Ammon's horn (tissue), 1 donor: Measurements from ENCODE around the gene RPS6KA2.
A peak's percentile ranks its signal among the peaks of the same experiment; 100 is the strongest.

ENCODE experiments used
- DNase-seq: peaks from one replicate; pipeline ENCODE4 v3.0.0-alpha.2; 2016; ENCODE audit warnings: low spot score

RPS6KA2 gene

GRCh38 chr6:166572370-166573261, 54.4 kb downstream of the RPS6KA2 start:
- no peak for DNase-seq

DNA sequence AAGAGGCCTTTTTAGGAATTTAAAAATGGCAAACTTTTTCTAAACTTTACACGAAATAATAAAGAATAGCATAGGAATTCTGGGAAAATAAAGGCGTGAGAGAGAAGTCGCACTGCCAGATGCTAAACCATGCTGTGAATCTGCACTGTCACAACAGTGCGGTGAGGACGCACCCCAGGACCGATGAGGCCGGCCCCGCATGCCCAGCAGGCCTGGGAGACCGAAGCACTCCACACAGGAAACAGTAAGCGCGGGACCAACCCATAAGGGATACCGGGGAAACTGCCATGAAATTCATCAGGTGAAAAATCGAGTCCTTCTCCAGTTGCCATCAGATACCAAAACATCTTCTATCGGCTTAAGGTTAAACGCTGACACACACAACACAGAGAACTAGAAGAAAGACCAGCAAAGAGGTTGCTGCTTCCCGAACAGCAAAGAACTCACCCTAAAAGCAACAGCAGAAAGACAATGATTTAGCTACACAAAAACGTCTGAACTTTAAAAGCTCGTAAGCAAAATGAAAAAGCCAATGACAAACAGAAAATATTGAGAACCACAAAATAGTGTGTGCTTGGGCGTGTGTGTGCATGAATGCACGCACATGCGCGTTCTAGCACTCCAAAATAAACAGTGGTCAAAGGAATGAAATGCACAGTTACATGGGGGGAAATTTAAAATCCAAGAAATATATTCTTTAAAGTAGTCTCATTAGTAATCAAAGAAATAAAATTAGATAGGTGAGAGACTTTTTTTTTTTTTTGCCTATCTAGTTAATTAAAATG, 55.9 kb downstream of the RPS6KA2 start:
- no peak for DNase-seq

DNA sequence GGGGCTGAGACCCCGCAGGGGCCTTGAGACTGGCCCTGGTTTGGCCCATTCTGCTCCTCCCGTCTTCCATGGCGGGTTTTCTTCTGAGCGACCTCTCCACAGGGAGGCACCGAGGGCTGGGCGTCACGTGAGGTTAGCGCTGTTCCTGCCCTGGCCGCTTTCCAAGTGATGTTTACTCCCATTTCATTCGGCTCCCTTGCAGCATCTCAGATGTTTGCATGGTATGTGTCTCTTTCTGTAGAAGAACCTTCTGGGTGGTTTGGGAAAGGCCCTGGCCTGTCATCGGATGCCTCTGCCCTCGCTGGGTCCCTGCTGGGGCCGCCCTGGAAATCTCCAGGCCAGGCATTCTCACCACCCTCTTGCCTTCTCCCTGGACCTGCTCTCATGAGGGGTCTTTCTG, 57.8 kb downstream of the RPS6KA2 start:
- DNase-seq, result no peak

DNA sequence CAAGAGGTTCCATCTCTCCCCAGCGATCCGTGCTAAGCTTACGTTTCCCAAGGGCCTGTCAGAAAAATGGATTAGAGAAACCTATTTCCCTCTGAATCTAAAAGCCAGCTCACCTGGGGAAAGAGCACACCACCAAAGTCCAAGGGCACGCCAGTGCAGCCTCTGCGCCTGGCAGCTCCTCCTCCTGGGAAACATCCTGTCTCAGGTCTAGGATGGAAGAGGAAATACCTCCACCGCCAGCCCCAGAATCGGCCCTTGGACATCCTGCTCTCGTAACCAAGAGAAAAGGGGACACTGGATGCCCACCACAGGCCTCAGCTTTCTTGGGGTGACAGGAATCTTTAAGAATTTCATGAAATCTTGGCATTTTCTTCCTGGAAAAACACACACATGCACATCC, 59.2 kb downstream of the RPS6KA2 start:
- DNase-seq, result no peak

DNA sequence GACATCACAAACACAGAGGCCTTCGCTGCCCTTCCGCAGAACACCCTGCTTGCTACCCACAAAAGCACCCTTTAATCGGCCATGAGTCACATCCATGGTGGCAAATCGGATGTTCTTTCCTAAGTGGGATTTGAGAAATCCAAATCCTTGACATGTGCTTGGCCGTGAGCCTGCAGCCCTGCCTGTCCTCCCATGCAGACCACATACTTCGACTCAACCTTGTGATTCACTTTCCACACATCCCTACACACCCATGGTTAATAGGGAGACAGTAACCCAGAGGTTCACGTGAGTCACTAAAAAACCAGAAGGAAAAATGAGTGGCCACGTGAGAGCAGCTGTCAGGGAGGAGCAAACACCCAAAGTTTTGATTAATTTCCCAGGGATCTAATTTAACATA, 59.9 kb downstream of the RPS6KA2 start:
- no peak for DNase-seq

DNA sequence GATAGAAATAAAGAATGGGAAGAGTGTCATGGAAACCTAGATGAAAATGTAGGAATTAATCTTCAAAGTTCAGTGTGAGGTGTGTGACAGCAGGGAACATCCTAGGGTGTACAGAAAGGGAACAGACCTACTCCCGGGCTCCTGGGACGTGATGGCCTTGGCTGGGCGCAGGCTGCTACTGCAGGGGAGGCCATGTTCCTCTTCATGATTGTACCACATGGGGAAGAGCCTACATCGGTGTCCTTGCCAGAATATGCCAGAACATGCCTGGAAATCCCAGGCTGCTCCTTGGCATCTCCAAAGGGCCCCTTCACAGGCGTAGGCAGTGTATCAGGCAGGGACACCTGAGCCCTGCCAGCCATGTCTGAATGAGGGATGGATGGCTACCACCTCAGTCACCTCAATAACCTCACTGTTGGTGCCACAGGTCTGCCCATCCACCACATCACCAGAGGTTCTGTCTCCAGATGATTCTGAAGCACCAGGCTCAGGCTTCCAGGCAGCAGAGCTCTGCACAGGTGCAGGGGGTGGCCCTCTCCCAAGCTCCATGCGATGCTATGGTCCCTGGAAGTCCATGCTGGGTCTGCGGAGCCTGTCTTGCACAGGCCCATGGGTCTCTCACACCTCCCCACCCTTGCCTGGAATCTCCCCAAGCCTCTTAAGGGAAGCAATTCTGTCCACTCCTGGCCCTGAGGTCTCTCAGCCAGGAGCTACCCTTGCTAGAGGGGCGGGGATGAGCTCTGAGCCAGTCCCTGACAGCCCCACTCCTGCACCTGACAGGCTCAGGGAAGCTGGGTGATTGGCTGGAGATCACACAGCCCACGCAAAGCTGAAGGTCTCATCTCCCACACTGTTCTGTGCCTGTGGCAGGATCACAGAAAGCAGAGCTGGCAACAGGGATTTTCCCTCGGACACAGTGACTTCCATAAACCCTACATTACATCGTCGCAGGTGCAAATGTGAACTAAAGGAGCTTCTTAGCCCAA, 60.7 kb downstream of the RPS6KA2 start:
- DNase-seq, result no peak

GRCh38 chr6:166565084-166565967, 61.7 kb downstream of the RPS6KA2 start:
- no peak for DNase-seq

DNA sequence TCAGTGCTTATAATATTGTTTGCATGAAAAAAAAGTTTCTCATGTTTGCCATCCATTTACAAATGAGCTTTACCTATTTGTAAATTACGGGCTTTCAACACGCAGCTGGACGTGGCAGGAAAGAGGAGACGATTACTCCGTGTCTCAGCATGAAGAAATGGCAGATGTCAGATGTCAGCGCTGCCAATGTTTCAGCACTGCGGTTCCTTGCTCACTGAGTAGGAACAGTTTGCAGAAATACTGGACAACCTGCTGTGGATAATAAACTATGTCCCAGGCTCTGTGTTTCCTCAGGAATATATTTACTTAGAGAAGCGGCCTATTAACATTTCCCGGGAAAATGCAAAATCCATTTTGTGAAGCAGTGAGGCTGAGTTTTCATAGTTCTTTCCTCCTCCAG, 63.2 kb downstream of the RPS6KA2 start:
- no peak for DNase-seq

- no peak for DNase-seq
Observed at GRCh38 chr6:166563200-166563599, 63.9 kb downstream of the RPS6KA2 start.

- DNase-seq, result no peak
Observed at GRCh38 chr6:166562726-166563125, 64.3 kb downstream of the RPS6KA2 start.

GRCh38 chr6:166561771-166562359, 65.2 kb downstream of the RPS6KA2 start:
- DNase-seq, result no peak

DNA sequence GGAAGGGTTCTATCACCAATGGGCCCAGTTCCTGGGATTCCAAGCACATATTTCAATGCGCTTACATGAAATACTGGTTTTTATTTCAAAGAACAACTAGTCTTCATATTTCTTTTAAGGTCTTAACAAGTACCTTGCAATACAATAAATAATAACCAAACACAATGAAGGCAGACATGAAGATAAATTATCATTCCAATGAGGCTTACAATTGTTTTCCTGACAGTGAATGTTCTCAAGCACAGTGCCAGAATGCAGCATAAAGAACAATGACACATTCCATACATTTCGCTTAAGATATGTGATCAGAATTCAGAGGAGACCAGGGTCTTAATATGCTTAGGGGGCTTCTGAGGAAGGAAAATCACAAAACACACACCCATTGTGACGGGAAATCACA, 66.8 kb downstream of the RPS6KA2 start:
- no peak for DNase-seq

- no peak for DNase-seq
Observed at GRCh38 chr6:166559662-166560061, 67.4 kb downstream of the RPS6KA2 start.

DNA sequence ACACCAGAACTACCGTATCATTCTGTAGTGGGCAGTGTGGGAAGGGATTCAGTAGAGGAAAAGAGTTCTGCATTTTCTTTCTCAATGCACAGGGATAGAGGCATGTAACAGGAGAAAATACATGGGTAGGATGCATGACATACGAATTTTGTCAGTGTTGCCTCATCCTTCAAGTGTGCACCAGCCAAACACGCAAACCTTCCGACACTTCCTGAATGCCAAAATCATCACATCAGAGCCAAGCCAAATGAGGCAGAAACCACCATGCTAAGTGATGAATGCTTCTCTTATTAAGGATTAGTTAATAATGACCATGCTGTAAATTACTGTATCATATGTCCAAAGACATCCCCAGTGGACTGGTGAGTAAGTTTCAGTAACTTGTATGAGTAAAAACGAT, 67.8 kb downstream of the RPS6KA2 start:
- DNase-seq, result no peak

GRCh38 chr6:166558156-166559005, 68.7 kb downstream of the RPS6KA2 start:
- DNase-seq, result no peak

GRCh38 chr6:166556863-166557322, 70.2 kb downstream of the RPS6KA2 start:
- DNase-seq, result peak; percentile 96

DNA sequence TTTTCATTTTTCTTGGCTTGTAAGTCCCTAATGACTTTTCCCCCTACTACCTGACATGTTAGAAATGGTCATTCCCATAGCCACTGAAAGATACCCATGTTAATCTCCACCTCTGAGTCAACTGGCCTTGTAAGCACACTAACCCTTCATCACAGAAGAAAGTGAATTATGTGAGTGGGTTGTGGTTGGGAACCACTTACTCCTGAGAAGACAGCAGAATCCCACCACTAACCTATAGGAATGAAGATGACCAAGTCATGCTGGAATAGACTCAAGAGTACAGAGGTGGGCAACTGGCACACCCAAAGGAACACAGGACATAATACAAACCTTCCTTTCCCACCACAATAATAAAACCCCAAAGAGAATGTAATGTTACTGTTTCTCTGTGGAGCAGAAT, 70.7 kb downstream of the RPS6KA2 start:
- no peak for DNase-seq

DNA sequence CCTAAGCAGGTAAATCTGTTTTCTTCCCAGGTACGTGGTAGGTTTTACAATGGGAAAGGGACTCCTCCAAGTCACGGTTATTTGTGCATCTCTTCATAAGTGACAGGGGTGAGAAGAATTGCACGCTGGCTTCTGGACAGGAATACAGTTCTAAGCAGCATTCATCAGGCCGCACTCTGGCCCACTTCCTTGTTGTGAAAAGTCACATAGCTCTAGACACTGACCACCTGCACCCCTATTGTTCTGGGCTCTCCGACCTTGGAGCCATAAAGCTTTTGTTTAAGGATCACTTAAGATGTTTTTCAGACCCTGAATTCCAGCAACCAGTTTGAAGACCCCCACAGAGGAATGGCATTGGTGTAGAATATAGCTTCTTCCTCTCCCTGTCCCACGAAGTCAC, 72.0 kb downstream of the RPS6KA2 start:
- no peak for DNase-seq

GRCh38 chr6:166554316-166554715, 72.7 kb downstream of the RPS6KA2 start:
- no peak for DNase-seq
